ACC112 (cell line): ENCODE data around the gene SASH1.

Source experiments
- H2AFZ ChIP-seq: fragments of 200-600 bp; sonication (generic); one replicate; pipeline ENCODE4 v1.6.0; 2017; ENCODE audit warnings: antibody characterized with exemption, low read length; ENCODE audit not compliant: unreplicated experiment
- H3K27ac ChIP-seq: fragments of 200-600 bp; sonication (generic); 2 replicates; pipeline ENCODE4 v1.5.1; 2014; ENCODE audit warnings: low read depth, mild to moderate bottlenecking, antibody characterized with exemption, low read length, moderate library complexity
- H3K27me3 ChIP-seq: fragments of 200-600 bp; sonication (generic); 2 replicates; pipeline ENCODE4 v1.6.1; 2014; ENCODE audit warnings: mild to moderate bottlenecking, antibody characterized with exemption, low read length, moderate library complexity, mixed read lengths; ENCODE audit not compliant: insufficient read depth
- H3K36me3 ChIP-seq: fragments of 200-600 bp; sonication (generic); 2 replicates; pipeline ENCODE4 v1.6.1; 2016; ENCODE audit warnings: mild to moderate bottlenecking, antibody characterized with exemption, low read length, moderate library complexity, mixed read lengths; ENCODE audit not compliant: insufficient read depth
- H3K4me1 ChIP-seq: fragments of 200-600 bp; sonication (generic); one replicate; pipeline ENCODE4 v1.6.1; 2016; ENCODE audit warnings: low read length, mixed read lengths; ENCODE audit not compliant: insufficient read depth, unreplicated experiment, control insufficient read depth
- H3K4me3 ChIP-seq: fragments of 200-600 bp; sonication (generic); 2 replicates; pipeline ENCODE4 v1.5.1; 2014; ENCODE audit warnings: mild to moderate bottlenecking, low read depth, low read length
- H3K79me2 ChIP-seq: fragments of 200-600 bp; sonication (generic); one replicate; pipeline ENCODE4 v1.6.0; 2016; ENCODE audit warnings: low read length; ENCODE audit not compliant: control insufficient read depth, unreplicated experiment, insufficient read depth

The SASH1 gene

DNA sequence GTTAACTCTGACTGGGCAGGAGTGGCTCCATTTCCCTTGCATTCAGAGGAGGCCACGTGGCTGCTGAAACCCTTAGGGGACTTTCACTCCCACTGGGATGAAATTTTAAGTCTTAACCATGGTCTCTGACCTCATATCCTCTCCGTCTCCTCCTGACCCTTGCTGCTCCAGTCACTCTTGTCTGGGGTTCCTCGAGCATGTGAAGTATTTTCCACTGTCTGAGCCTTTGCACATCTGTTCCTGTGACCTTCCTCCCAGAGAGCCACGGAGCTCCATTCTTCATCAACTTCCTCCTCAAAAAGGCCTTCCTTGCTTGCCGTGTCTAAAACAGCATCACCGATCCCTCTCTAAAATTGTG, 251.2 kb downstream of the SASH1 start:
- Histone ChIP-seq H3K27me3 (no peaks in the 10 kb centered on the region), H3K4me3 (no peak overlapping the region), H3K36me3 (no peaks in the 10 kb centered on the region), H3K27ac (peak overlapping the region; percentile 62; the same call in 1 of the 2 replicates), H3K4me1 (peaks cover 11% of the 10 kb centered on the region), H3K79me2 (no peaks in the 10 kb centered on the region), H2AFZ (peak overlapping the region; percentile 17)

DNA sequence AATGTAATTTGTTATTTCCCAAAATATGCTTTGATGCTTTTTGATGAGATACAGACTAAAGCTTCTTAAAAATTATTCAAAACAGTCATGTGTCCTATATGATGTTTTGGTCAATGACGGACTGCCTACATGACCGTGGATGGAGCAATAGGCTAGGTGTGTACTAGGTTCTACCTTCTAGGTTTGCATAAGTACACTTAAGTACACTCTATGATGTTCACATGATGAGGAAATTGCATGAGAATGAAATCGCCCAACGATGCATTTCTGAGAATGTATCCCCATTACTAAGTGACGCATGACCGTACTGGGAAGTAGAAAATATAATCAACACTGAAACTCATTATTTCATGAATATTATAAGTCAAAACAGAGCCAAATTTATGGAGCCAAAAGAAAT, 252.9 kb downstream of the SASH1 start:
- Histone ChIP-seq H3K4me3 (no peak overlapping the region), H3K27me3 (no peaks in the 10 kb centered on the region), H3K79me2 (no peaks in the 10 kb centered on the region), H3K36me3 (no peaks in the 10 kb centered on the region), H2AFZ (no peak overlapping the region), H3K4me1 (peaks cover 11% of the 10 kb centered on the region), H3K27ac (no peak overlapping the region)

DNA sequence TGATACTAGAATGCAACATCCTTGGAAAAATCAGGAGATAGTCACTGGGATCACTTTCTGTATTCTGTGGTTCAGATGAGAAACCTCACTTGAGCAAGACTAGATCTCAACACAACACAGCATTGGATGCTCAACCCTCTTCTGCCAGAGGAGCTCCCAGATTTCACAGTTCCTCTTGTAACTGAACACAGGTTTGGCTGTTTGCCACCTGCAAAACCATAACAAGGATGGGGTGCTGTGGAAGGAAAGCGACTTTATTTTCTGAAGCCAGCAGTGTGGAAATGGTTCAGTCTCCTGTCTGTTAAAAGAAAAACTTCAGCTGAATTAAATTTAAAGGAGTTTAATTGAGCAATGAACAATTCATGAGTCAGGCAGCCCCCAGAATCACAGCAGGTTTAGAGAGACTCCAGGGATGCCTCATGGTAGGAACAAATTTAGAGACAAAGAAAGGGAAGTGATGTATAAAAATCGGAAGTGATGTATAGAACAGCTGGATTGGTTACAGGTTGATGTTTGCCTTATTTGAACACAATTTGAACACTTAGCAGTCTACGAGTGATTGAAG, 254.3 kb downstream of the SASH1 start:
- no peaks in the 10 kb centered on the region for H3K36me3 ChIP-seq
- H2AFZ ChIP-seq, result no peak overlapping the region

DNA sequence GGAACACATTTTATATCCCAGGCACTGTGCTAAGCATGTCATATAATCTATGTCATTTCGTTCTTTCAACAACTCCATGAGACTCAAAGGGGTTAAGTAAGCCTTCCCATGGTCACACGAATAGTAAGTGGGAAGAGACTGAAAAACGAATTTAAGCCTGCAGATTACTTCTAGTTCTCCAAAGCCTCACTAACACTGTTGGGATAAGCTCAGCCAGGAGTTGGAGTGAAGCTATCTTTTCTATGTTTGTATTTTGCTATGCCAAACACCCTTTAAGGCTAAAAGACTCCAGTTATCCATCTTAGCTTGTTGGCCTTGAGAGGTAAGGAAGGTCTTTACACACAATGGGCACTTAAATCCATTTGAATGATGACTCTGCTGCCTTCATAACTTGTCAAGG, 256.1 kb downstream of the SASH1 start:
- no peaks in the 10 kb centered on the region for H3K79me2 ChIP-seq
- H3K4me1 ChIP-seq, result peaks cover under 1% of the 10 kb centered on the region
- no peak overlapping the region for H3K4me3 ChIP-seq
- no peaks in the 10 kb centered on the region for H3K27me3 ChIP-seq
- H3K27ac ChIP-seq, result no peak overlapping the region
- no peak overlapping the region for H2AFZ ChIP-seq
- H3K36me3 ChIP-seq, result no peaks in the 10 kb centered on the region

More for the DNA sequence above, 254.3 kb downstream of the SASH1 start:
- Histone ChIP-seq H3K27me3 (no peaks in the 10 kb centered on the region), H3K27ac (no peak overlapping the region), H3K4me3 (no peak overlapping the region), H3K79me2 (no peaks in the 10 kb centered on the region), H3K4me1 (peaks cover 11% of the 10 kb centered on the region)

DNA sequence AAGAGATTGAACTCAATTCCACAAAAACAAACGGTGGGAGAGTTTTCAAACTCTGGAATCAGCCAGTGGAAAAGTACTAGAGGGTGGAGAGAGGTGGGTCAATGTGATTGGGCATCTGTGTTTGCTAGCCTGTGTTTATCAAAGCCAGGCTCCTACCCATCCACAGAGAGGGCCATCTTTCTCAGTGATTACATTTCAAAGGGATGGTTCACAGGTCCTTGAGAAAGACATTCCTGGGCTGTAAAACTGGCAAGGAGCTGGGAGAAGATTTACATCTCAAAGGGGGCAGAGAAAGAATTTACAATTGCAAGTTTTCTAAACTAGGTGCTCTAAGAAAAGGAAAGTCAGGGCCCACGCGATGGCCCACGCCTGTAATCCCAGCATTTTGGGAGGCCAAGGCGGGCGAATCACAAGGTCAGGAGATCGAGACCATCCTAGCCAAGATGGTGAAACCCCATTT, 257.4 kb downstream of the SASH1 start:
- H2AFZ ChIP-seq, result no peak overlapping the region
- H3K27me3 ChIP-seq, result no peaks in the 10 kb centered on the region
- no peak overlapping the region for H3K4me3 ChIP-seq
- H3K4me1 ChIP-seq, result no peaks in the 10 kb centered on the region
- H3K36me3 ChIP-seq, result no peaks in the 10 kb centered on the region
- no peak overlapping the region for H3K27ac ChIP-seq
- H3K79me2 ChIP-seq, result no peaks in the 10 kb centered on the region
